Activated CD4-positive, alpha-beta T cell treated with anti-CD3 and anti-CD28 coated beads, Interleukin-2, amount 50 U/mL, for 16 hours (primary cell): ENCODE data around the gene ETFA.
"Not testable (repeated sequence)": the region's sequence is repeated elsewhere in the genome, so short reads cannot be mapped to it uniquely, and the experiment has no call there.

Source experiments
- DNase-seq: peaks from one replicate; pipeline ENCODE4 v3.0.0-alpha.2; 2020

The ETFA gene

GRCh38 chr15:76270876-76271275 is 40.4 kb downstream of the ETFA start:
- no peak for DNase-seq

DNA sequence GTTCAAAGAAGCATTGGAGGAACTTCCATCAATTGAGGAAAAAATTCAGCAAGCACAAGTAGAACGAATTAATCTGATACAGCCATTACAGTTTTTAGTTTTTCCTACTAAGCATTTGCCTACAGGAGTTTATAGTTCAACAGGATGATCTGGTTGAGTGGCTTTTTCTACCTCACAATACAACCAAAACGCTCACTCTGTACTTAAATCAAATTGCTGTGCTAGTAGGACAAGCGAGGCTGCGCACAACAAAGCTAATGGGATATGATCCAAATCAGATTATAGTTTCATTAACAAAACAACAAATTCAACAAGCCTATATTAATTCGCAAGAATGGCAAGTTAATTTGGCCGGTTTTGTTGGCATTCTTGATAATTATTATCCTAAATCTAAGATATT is 44.2 kb downstream of the ETFA start:
- no peak for DNase-seq

- DNase-seq = not testable (repeated sequence)
Measured at GRCh38 chr15:76265769-76266168, 45.5 kb downstream of the ETFA start.

DNA sequence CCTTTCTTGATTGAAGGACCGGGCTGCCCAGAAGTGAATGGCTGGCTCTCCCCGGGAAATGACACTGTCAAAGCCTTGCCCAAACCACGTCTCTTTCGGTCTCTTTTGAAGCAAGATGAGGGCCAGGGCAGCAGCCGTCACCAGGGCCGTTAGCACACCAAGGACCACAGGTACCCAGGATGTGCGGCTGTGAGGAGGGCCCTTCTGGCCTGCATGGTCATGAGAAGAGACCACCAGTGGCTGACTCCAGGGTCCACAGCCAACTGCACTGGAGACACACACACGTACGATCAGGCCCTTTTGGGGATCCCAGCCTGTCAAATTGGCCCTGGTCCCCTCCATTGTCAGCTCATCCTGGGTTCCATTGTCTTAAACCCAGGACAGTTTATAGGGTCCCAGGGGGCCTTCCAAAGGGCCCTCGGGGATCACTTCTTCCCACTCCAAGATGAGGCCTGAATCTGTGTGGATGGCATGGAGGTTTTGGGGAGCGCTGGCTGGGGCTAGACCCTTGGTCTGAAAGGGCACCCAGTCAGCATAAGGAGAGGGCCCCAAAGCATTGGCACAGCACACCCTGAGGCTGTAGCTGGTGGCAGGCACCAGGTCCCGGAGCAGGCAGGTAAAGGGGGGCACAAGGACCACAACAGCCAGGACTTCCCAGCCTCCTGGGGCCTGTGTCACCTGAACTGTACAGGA is 50.9 kb downstream of the ETFA start:
- no peak for DNase-seq

DNA sequence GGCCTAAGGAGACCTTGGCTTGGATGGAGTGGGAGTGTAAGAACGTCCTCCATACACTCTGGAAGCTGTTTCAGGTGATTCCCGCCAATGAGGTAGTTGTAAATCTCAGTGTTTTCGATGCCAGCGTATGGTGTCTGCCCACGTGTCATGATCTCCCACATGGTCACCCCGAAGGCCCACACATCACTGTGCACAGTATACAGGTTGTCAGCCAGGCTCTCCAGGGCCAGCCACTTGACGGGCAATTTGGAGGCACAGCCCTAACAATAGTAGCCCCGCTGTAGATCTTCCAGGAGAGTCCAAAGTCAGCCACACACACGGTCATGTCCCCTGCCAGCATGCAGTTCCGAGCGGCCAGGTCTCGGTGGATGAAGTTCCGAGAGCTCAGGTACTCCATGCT is 51.9 kb downstream of the ETFA start:
- no peak for DNase-seq

DNA sequence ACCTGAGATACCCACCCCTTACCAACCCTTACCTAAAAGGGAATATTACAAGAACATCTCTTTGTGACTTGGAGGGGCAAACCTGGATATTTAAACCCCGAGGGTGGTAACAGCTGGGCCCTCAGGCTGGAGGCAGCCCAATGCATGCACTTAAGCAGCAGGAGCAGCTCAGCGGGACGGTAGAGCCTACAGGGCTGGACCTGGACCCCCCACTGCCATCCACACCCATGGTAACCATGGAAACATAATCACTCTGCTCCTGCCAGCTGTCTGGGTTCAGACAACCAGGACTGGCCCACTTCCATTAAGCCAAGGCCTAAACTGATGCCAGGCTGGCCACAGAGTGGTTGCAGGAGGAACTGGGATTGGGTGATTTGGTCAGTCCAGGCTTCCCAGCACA is 52.8 kb downstream of the ETFA start:
- DNase-seq = no peak

DNA sequence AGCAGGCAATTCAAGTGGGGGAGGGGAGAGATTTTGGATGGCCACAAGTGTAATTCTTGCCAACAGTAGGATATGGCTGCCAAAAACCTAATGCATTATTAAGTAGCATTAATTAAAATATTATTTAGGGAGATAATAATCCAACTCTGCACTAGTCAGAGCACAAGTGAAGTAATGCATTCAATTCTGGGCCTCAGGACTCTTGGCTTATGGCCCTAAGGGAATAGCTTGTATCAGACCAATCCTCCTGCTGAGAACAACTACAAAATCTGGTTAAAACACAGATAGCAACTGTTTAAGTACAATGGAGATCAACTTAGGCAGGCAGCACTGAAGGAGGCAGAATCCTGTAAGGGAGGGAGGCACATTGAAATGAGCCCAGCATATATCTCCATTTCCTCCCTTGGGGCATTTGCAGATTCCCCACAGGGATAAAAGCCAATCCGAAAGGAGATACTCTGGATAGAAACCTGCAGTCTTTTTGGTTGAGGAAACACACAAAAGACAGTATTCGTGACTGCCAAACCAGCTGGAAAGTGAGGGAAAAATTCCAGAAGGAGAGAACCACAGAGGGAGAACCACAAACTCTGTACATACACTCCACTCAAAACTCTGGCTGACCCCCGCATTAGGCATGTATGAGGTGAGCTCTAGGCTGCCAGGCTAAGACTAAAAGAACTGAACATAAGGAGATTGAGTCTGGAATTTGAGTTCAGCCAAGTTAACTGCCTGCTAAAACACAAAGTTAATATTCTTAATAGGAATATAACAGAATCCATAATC is 57.4 kb downstream of the ETFA start:
- DNase-seq = no peak

DNA sequence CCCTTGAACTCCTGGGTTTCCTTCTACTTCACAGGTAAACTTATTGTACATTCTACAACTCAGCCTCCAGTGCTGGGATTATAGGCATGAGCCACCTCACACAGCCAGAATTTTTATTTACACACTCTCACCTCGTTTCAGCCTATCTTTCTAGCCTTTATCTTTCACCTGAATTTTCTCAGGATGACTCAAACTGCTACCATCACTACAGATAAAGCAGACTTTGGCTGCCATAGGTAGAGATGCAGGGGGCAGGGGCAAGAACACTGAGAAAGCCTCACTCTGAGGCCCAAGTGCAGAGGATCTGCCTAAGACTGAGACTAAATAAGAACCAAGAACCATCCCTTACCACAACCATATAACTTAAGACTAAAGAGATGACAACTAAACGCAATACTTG is 59.0 kb downstream of the ETFA start:
- DNase-seq = peak; percentile 20

GRCh38 chr15:76251717-76252116 is 59.6 kb downstream of the ETFA start:
- DNase-seq = no peak

GRCh38 chr15:76245072-76245610 is 66.1 kb downstream of the ETFA start:
- no peak for DNase-seq

- no peak for DNase-seq
Measured at GRCh38 chr15:76239786-76240185, 71.5 kb downstream of the ETFA start.

DNA sequence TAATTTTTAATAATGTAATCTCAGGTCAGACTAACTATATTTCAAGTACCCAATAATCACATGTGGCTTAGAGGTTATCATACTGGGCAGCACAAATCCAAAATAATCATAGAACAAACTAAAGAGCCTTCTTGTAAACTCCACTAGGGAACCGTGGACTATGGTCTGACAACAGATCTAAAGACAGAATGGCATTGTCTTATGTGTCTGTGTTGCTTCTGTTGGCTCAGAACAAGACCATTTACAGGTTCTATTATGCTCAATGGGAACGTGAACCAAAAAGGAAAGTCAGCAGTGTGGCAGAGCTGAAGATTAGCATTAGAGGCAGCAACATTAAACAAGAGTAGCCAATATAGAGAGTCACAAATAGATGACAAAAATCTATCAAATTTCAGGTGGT is 74.9 kb downstream of the ETFA start:
- DNase-seq = no peak

DNA sequence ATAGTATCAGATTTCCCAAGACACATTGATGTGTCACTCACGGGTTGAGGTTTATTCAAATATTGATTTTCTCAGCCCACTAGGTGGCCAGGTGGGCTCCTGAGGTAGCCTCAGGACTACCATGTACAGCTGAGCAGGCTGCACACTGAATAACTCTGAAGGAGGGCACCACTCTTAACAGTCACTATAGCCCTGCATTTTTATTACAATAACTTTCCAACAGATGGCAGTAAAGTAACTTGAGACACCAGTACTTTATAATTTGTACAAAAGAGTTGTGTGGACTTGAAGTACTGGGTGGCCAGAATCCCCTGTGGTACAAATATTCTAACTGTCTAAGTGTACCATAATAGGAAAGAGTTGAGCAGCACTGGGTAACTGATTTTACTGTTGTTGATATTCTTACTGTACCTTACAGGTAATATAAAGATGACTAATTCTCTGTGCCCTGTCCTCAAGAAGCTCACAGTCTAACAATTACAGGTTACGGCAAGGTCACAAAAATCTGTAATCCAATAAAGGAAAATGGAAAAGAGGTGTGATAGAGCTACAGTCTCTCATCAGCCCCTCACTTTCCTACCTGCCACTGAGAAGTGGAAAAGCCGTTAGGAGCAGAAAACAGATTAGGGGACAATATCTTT is 76.0 kb downstream of the ETFA start:
- DNase-seq = peak; percentile 29

DNA sequence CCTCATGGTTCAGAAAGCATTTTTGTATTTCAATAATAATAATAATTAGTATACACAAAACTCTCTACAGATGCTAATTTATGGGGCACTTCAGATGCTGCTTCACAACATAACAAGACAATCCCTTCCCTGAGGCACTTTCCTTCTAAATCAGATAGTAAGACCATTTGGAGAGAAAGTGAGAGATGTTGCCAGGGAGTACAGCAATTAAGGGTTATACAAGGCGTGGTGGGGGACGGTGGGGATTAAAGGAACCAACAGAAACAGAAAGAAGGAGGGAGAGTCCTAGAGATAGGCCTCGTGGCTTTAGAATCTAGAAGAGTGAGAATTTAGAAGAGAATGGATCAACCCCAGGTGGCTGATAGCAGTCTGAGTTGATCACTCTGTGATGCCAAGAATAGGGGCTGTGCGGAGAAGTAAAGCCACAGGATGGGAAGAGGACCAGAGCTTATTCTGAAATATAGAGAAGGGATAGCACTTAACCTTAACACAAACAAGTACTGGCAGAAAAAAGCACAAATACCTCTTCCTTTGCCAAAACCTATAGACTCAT is 76.9 kb downstream of the ETFA start:
- DNase-seq = no peak

DNA sequence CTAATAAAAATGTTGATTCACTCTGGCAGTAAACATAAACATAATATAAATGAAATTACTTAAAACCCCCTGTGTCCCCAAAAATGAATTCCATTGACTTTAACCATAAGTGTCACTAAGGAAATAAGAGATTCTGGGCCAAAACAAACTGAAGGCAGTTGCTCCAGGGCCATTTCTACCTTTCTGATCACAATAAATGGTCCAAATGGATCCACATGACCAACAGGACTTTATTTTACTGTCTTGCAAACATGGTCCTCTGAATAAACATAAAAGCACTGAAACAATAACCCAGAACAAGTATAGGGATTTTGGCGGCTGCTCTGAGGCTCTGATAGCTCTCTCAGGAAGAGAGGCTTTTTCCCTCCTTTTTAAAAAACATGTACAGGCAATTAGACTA is 77.3 kb downstream of the ETFA start:
- DNase-seq = no peak

- DNase-seq = no peak
Measured at GRCh38 chr15:76229266-76229665, 82.0 kb downstream of the ETFA start.

- DNase-seq = no peak
Measured at GRCh38 chr15:76223521-76223920, 87.7 kb downstream of the ETFA start.

GRCh38 chr15:76222159-76222558 is 89.1 kb downstream of the ETFA start:
- no peak for DNase-seq

DNA sequence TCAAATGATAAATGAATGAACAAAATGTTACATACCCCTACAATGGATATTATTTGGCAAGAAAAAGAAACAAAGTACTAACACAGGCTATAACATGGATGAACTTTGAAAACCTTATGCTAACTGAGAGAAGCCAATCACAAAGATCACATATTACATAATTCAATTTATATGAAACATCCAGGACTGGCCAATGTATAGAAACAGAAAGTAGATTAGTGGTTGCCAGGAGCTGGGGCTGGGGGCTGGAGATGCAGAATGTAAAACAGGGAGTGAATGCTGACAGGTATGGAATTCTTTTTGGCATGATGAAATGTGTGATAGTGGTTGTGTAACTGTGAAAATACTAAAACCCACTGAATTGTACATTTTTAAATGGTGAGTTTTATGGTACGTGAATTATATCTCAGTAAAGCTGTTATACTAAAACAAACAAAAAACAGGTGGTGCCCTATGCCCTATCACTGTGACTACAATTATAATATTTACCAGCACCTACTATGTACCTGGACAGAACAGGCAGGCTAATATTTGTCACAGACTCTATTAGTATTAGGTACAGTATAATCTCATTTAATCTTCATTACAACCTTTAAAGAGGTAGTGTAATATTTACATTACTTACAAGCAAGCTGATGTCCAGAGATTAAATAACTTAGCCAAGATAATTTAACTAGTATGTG is 90.0 kb downstream of the ETFA start:
- DNase-seq = no peak

- no peak for DNase-seq
Measured at GRCh38 chr15:76217882-76218217, 93.4 kb downstream of the ETFA start.

- no peak for DNase-seq
Measured at GRCh38 chr15:76217029-76217881, 94.0 kb downstream of the ETFA start.

DNA sequence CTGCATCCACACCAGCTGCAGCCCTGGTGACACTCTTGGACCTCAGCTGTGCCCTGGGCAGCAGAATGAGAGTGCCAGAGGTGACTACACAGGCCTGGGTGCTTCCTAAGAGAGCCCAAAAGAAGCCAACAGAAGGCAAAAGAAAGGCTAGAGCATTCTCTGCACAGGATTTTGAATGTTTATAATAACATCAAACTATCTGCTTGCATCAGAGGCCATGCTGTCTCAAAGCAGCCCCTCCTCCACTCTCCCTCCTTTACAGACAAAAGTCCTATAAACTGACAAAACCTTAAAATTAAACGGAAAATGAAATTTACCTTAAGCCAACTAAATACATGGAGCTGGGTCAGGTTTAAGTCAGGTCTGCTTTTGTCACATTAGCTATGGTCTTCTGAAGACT is 95.6 kb downstream of the ETFA start:
- DNase-seq = no peak
